Stimulated activated naive CD8-positive, alpha-beta T cell treated with anti-CD3 and anti-CD28 coated beads, Interleukin-15, Interleukin-2, amounts not matched to agents 100 U/mL and 50 U/mL, for 24 hours (primary cell): Measurements from ENCODE around the gene PKD2.
"Not testable (repeated sequence)": the region's sequence is repeated elsewhere in the genome, so short reads cannot be mapped to it uniquely, and the experiment has no call there.

ENCODE experiments used
- ATAC-seq: fragments of 150-1000 bp; cut with Tn5 transposase; one replicate; pipeline ENCODE4 v1.10.0; 2021
- DNase-seq: peaks from one replicate; pipeline ENCODE4 v3.0.0; 2021

Gene PKD2

GRCh38 chr4:88115587-88115986 is 108.2 kb downstream of the PKD2 start:
- ATAC-seq, result no peak
- no peak for DNase-seq

DNA sequence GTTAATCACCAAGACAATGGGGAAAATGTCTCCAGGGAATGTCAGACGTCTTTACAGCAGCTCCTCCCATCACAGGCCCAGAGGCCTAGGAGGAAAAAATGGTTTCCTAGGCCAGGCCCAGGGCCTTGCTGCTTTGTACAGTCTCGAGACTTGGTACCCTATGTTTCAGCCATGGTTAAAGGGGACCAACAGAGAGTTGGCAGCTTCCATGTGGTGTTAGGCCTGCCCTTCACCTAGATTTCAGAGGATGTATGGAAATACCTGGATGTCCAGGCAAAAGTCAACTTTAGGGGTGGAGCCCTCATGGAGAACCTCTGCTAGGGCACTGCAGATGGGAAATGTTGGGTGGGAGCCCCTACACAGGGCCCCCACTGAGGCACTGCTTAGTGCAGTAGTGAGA is 112.5 kb downstream of the PKD2 start:
- DNase-seq (no peak), ATAC-seq (no peak)

GRCh38 chr4:88122260-88122659 is 114.8 kb downstream of the PKD2 start:
- ATAC-seq, DNase-seq: not testable (repeated sequence)
